Endodermal cell (in vitro differentiated cells): Measurements from ENCODE around the gene CACNA2D2. TPM values are rescaled to one million over a fixed set of nuclear protein-coding genes. Genes with fewer than 3 reads are reported as not detected.
"Not testable (repeated sequence)": the region's sequence is repeated elsewhere in the genome, so short reads cannot be mapped to it uniquely, and the experiment has no call there.

Experiments used
- DNase-seq: peaks from one replicate; pipeline ENCODE4 v3.0.0-alpha.2; 2017
- H3K27ac ChIP-seq: 2 replicates; pipeline ENCODE4 v1.5.1; 2013; ENCODE audit warnings: mild to moderate bottlenecking, low read depth, low read length, moderate library complexity
- H3K27me3 ChIP-seq: 2 replicates; pipeline ENCODE4 v1.6.1; 2013; ENCODE audit warnings: mild to moderate bottlenecking, low read length, moderate library complexity; ENCODE audit not compliant: insufficient read depth, control insufficient read depth, poor library complexity, severe bottlenecking
- H3K36me3 ChIP-seq: 2 replicates; pipeline ENCODE4 v1.7.0; 2013; ENCODE audit warnings: mild to moderate bottlenecking, low read length, moderate library complexity; ENCODE audit not compliant: control insufficient read depth, insufficient read depth
- H3K4me1 ChIP-seq: one replicate; pipeline ENCODE4 v1.7.0; 2013; ENCODE audit warnings: low read length; ENCODE audit not compliant: control insufficient read depth, insufficient read depth
- H3K4me3 ChIP-seq: 2 replicates; pipeline ENCODE4 v1.5.1; 2013; ENCODE audit warnings: mild to moderate bottlenecking, low read length, moderate library complexity
- H3K9ac ChIP-seq: 2 replicates; pipeline ENCODE4 v1.6.1; 2013; ENCODE audit warnings: mild to moderate bottlenecking, low read length, moderate library complexity; ENCODE audit not compliant: poor library complexity, severe bottlenecking; ENCODE audit errors: extremely low read depth
- H3K9me3 ChIP-seq: 2 replicates; pipeline ENCODE4 v1.6.1; 2013; ENCODE audit warnings: mild to moderate bottlenecking, low read length, moderate library complexity; ENCODE audit not compliant: control insufficient read depth
- H3K27ac Mint-ChIP-seq: 2 replicates; pipeline ENCODE4 v1.8.0; 2020; ENCODE audit warnings: mixed read lengths
- H3K27me3 Mint-ChIP-seq: 2 replicates; pipeline ENCODE4 v1.8.0; 2021; ENCODE audit warnings: mild to moderate bottlenecking, mixed read lengths; ENCODE audit not compliant: insufficient read depth
- H3K36me3 Mint-ChIP-seq: 2 replicates; pipeline ENCODE4 v1.8.0; 2020; ENCODE audit warnings: low read depth, mixed read lengths
- H3K4me1 Mint-ChIP-seq: 2 replicates; pipeline ENCODE4 v1.8.0; 2020; ENCODE audit warnings: mixed read lengths
- H3K4me3 Mint-ChIP-seq: 2 replicates; pipeline ENCODE4 v1.8.0; 2020; ENCODE audit warnings: mild to moderate bottlenecking, moderate library complexity, mixed read lengths
- H3K9me3 Mint-ChIP-seq: 2 replicates; pipeline ENCODE4 v1.8.0; 2020; ENCODE audit warnings: mild to moderate bottlenecking, mixed read lengths
- WGBS, 2 experiments: methylation state at CpG; one replicate each; pipeline versions ENCODE4 v1.1.5 to v1.1.7; 2013; ENCODE audit warnings: missing lambda C conversion rate in 2 of 2, mixed read lengths in 1 of 2; ENCODE audit not compliant: insufficient coverage in 1 of 2, insufficient read length in 1 of 2; 5-methylcytosine and 5-hydroxymethylcytosine counted together
- total RNA-seq, 2 donors: library from RNA; stranded (reverse); fragmentation: NEBNext Ultra II Directional in 1 of 2; extraction: Animal tissue kit (Norgen Biotek cat#: 25700) in 1 of 2; gene quantifications; 2 replicates in 1 of 2; 3 replicates in 1 of 2; pipeline ENCODE4 v1.2.1, GENCODE V29; 2021
- TF ChIP-seq, protein P1 (sequence below): fragments of 200-600 bp; sonication (generic); conservative IDR thresholded peaks from 2 replicates; pipeline ENCODE4 v1.5.0; 2021; ENCODE audit warnings: antibody characterized with exemption, mild to moderate bottlenecking

CACNA2D2 gene
- total RNA-seq, 2 donors from 2014 or later, result 17.6 to 20.7 TPM

DNA sequence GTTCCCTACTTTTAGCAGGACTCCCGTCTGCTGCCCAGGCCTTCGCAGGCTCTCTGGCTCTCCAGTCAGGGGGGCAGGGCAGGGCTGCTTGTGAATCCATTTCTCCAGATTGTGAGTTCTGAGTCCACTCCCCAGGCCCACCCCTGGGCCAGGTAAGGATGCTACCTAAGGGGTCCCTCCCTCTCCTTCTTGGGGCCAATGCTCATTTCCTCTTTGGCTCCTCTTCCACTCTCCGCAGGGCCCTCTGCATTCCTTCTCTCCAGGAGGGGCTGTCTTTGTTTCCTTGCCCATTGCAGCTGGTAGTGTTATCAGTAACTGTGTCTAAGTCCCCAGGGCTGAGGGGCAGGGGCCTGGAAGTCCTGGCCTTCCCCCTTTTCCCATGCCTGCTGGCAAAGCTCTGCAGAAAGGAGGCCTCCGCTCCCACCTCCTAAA lies 13.0 kb upstream of the CACNA2D2 start:
- DNase-seq, result peak; percentile 88
- no peaks in the 10 kb centered on the region for H3K36me3 Mint-ChIP-seq
- no peaks in the 10 kb centered on the region for H3K27me3 ChIP-seq
- peaks cover 41% of the 10 kb centered on the region for H3K4me1 Mint-ChIP-seq
- no peak overlapping the region for H3K4me3 ChIP-seq
- H3K9me3 ChIP-seq, result no peaks in the 10 kb centered on the region
- no peak overlapping the region for H3K9ac ChIP-seq
- no peaks in the 10 kb centered on the region for H3K36me3 ChIP-seq
- no peaks in the 10 kb centered on the region for H3K9me3 Mint-ChIP-seq
- 36 to 53% methylated on average over 2 to 4 of the region's 4 CpGs for WGBS, 2 experiments
- TF ChIP-seq, protein P1, sequence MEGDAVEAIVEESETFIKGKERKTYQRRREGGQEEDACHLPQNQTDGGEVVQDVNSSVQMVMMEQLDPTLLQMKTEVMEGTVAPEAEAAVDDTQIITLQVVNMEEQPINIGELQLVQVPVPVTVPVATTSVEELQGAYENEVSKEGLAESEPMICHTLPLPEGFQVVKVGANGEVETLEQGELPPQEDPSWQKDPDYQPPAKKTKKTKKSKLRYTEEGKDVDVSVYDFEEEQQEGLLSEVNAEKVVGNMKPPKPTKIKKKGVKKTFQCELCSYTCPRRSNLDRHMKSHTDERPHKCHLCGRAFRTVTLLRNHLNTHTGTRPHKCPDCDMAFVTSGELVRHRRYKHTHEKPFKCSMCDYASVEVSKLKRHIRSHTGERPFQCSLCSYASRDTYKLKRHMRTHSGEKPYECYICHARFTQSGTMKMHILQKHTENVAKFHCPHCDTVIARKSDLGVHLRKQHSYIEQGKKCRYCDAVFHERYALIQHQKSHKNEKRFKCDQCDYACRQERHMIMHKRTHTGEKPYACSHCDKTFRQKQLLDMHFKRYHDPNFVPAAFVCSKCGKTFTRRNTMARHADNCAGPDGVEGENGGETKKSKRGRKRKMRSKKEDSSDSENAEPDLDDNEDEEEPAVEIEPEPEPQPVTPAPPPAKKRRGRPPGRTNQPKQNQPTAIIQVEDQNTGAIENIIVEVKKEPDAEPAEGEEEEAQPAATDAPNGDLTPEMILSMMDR, result no peak
- peak overlapping the region; percentile 90 for H3K27ac Mint-ChIP-seq
- H3K27ac ChIP-seq, result peak overlapping the region; percentile 86
- peaks cover 19% of the 10 kb centered on the region for H3K4me1 ChIP-seq
- H3K4me3 Mint-ChIP-seq, result peak overlapping the region; percentile 24
- H3K27me3 Mint-ChIP-seq, result peaks cover 3% of the 10 kb centered on the region

DNA sequence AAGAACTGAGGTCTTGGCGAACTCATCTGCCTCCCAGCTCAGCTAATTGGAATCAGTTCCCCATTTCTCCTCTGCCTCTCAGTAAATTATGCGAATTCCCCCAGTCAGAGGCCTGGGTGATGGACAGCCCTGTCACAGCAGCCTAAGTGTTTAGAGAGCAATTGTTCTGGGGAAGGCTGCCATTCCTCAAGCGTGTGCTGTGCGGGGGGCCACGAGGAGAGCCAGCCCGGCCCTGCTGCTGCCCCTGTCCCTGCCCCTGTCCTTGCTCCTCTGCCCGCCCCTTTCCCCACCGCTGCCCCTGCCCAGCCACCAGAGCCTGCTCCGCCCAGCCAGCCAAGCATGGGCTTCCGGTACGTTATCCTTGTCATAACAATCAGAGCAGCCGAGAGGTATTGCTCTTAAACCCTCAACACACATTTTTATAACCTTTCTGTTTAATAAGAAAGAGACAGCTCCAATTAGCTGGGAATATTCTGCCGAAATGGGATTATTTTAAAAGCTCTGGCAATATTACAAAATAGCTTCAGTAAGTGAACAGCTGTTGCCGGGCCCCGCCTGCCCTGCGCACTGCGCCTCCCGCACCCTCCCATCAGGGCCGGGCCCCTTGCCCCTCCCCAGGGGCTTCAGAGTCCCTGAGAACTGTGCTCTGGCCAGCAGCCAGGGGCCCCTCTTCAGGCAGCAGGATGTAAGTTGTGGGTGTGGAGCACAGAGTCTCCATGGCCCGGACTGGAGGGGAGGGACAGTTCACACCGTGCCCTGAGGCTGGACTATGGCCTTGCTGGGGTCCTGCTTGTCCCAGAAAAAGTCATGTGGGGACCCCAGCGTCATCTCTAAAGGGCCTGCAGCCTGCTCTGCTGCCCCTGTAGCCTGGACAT lies 12.4 kb upstream of the CACNA2D2 start:
- Histone ChIP-seq H3K9me3 (no peaks in the 10 kb centered on the region), H3K27me3 (no peaks in the 10 kb centered on the region), H3K36me3 (no peaks in the 10 kb centered on the region), H3K27ac (peak overlapping the region; percentile 86), H3K4me3 (no peak overlapping the region), H3K9ac (no peak overlapping the region), H3K4me1 (peaks cover 19% of the 10 kb centered on the region)
- peak; percentile 92 for DNase-seq
- Mint-ChIP-seq H3K4me3 (peak overlapping the region; percentile 24), H3K9me3 (no peaks in the 10 kb centered on the region), H3K36me3 (no peaks in the 10 kb centered on the region), H3K4me1 (peaks cover 37% of the 10 kb centered on the region), H3K27ac (peak overlapping the region; percentile 90), H3K27me3 (peaks cover 3% of the 10 kb centered on the region)
- WGBS, 2 experiments, result 17 to 26% methylated on average over 9 to 22 of the region's 22 CpGs
- TF ChIP-seq, protein P1, result peak; percentile 25

DNA sequence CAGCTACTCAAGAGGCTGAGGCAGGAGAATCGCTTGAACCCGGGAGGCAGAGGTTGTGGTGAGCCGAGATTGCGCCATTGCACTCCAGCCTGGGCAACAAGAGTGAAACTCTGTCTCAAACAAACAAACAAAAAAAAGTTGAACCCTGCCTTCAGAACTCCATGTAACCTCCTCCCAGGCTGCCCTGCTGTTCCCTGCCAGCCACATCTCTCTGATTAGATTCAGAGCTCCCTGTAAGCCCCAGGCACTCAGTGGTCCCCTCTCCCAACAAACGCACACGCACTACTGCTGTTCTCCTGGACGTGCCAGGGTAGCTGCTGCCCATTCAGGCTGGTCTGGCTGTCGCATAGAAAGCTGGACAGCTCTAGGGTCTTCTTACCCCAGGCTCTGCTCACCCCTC lies 9.5 kb upstream of the CACNA2D2 start:
- H3K4me1 Mint-ChIP-seq, result peaks cover 27% of the 10 kb centered on the region
- peaks cover 19% of the 10 kb centered on the region for H3K4me1 ChIP-seq
- DNase-seq, H3K9me3 ChIP-seq, H3K36me3 Mint-ChIP-seq, H3K27me3 Mint-ChIP-seq, H3K27ac ChIP-seq, H3K36me3 ChIP-seq, H3K4me3 Mint-ChIP-seq, H3K9me3 Mint-ChIP-seq, H3K27me3 ChIP-seq, H3K4me3 ChIP-seq, H3K9ac ChIP-seq: not testable (repeated sequence)
- 90 to 93% methylated on average over 6 to 8 of the region's 8 CpGs for WGBS, 2 experiments
- peak overlapping the region; percentile 39 for H3K27ac Mint-ChIP-seq
